NK-92 (cell line): ENCODE measurements around the gene PLAAT3.
"Not testable (repeated sequence)": the region's sequence is repeated elsewhere in the genome, so short reads cannot be mapped to it uniquely, and the experiment has no call there.

Experiments
- DNase-seq: peaks from one replicate; lab custom pipeline; 2025; ENCODE audit not compliant: unreplicated experiment; lab: John Stamatoyannopoulos, UW

Gene PLAAT3

GRCh38 chr11:63569570-63569969 is 44.7 kb downstream of the PLAAT3 start:
- no peak for DNase-seq

DNA sequence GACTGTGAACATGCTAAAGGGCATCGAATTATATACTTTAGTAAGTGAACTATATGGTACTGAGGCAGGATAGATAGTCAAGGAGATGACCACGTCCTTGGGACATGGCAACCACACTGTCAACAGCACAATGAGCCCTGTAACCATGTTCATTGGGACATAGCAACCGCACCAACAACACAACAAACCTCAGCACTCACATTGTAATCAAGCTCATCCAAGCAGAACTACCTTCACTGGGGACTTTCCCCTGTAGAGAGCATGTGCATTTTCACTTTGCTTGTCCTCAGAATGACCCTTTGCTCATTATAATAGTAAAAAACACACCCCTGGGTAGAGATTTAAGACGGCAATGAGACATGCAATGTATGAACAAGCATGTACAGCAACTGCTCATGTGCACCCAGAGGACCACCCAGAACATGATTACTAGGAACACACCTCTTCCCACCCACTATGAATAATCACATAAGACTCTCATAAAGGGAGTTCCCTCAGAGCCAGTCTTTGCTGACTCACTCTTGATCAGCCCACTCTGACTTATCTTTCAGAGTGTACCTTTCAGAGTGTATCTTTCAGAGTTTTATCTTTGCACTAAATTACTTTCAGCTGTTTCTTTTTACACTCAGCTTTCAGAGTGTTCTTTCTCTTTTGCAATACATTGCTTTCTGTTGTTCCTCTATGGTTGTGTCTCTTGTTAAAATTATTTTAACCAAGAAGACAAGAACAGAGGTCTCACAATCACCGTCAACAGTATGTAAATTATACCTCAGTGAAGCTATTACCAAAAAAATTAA is 47.0 kb downstream of the PLAAT3 start:
- no peak for DNase-seq

GRCh38 chr11:63564784-63565350 is 49.4 kb downstream of the PLAAT3 start:
- no peak for DNase-seq

GRCh38 chr11:63564056-63564774 is 50.0 kb downstream of the PLAAT3 start:
- no peak for DNase-seq

- DNase-seq = no peak
Measured at GRCh38 chr11:63563201-63564055, 50.8 kb downstream of the PLAAT3 start, which contains the start of gene PLAAT2. PLAAT2 (minus strand) TSS chr11:63563379; CDS start chr11:63563324, 55 bp downstream.

- no peak for DNase-seq
Measured at GRCh38 chr11:63560506-63561180, 53.6 kb downstream of the PLAAT3 start.

DNA sequence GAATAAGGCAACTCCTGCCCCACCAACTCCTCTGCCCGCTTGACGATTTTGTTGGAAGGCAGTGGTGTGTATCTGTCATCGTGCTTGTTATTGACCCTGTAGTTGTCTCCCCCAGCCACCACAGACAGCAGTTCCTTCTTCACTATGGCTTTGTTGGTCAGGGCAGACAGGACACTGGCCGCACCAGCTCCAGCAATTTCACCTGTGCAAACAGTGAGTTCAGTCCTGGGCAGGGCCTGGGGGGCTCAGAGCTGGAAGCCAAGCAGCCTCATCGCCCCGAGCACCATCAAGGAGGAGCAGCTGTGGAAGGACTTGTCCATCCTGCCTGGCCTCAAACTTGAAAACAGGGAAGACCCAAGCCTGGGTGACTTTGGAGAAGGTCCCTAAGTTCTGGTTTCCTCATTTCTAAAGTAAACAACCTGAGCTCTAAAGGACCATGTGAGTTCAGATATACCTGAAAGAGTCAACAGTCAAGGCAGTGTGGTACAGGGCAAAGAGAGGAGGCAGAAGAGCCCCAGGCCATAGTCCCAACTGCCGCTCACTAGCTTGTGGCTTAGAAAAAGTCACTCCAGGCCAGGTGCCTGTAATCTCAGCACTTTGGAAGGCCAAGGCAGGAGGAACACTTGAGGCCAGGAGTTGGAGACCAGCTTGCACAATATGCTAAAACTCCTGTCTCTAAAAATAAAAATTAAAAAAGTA is 55.6 kb downstream of the PLAAT3 start:
- no peak for DNase-seq

DNA sequence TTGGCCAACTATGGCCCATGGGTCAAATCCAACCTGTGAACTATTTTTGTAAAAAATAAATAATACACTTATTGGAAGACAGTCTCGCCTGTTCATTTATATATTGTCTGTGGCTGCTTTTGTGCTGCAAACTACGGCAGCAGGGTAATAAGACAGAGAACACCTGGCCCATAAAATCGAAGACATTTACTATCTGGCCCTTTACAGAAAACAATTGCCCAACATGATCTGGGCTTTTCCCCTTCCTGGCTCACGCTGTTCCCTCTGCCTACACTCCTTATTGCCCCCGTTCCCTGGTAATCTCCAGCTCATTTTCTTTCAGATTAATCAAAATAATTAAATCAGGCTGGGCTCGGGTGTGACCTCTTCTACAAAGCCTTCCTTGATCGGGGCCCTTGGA is 56.7 kb downstream of the PLAAT3 start:
- no peak for DNase-seq

DNA sequence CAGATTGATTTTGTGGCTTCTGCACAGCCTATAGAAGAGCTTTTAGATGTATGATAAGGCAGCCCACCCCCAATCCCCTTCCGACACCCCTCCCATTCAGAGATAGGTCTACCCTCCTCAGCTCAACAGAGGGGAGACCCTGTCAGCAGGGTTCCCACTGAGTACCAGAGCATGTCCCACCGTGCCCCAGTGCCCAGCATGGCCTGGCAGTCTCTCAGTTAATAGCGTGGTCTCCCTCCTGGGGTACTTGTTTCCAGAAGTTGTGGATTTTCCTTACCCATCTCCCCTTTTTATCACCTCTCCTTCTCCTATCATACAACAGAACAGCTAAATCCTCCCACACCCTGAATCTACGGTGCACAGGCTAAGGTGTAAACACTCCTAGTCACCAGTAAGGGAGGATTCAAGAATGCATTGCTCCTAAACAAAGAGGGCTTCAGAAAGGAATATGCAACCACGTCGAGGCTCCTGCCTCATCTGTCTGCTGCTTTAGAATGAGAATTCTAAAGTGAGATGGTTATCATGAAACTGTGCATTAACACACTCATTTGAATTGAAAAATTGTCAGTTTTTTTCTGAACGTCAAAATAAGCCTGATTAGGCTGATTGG is 57.7 kb downstream of the PLAAT3 start:
- no peak for DNase-seq

DNA sequence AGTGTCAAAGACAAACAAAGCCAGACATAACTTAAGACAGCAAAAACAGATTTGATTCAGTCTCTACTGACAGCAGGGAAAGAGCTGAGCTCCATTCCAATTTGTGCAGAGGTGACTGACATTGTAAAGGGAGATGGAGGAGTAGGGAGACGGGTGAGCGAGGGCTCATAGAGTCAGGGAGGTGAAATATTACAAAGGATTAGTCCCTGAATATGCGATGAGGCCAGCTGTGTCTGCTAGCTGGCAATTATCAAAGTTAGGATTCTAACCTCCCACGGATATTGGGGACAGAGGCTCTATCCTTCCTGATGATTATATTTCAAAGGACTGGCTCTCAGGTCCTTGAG is 59.4 kb downstream of the PLAAT3 start:
- no peak for DNase-seq

GRCh38 chr11:63553759-63554158 is 60.5 kb downstream of the PLAAT3 start:
- no peak for DNase-seq

DNA sequence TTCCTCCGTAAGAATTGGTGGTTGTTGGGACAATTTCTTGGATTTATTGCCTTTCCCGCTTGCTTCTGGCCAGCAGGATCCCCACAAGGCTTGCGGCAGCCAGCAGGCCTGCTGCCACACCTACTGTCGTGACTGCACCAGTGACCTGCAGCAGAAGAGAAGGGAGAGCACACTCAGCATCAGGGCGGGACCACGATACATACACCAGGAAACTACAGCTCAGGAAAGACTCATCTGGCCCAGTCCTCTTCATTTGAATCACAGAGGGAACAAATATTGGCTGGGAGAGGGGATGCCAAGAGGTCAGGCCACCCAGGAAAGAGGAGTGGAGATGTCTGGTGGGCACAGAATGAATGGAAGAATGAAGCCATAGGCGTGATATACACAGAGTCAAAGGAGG is 61.3 kb downstream of the PLAAT3 start:
- DNase-seq = no peak

GRCh38 chr11:63551889-63552266 is 62.4 kb downstream of the PLAAT3 start:
- DNase-seq = no peak

- DNase-seq = no peak
Measured at GRCh38 chr11:63551091-63551888, 62.9 kb downstream of the PLAAT3 start.

GRCh38 chr11:63550156-63550700 is 64.0 kb downstream of the PLAAT3 start:
- DNase-seq = not testable (repeated sequence)

DNA sequence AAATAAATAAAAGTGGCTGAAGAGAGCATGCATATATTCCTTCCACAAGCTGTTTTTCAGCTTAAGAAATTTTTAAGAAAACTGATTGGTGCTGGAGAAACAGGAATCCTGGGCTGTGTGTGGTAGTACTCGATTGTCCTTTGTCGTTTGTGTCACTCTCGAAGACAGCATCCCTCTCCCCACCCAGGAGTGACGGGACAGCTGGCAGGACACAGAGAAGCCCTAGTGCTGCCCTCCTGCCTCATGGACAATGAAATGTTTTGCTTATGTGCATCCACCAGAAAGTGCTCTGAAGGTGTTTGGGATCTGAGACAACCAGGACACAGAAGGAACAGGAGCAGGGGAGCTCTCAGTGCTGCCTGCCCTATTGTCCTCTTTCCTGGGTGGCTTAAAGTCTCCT is 64.8 kb downstream of the PLAAT3 start:
- no peak for DNase-seq

DNA sequence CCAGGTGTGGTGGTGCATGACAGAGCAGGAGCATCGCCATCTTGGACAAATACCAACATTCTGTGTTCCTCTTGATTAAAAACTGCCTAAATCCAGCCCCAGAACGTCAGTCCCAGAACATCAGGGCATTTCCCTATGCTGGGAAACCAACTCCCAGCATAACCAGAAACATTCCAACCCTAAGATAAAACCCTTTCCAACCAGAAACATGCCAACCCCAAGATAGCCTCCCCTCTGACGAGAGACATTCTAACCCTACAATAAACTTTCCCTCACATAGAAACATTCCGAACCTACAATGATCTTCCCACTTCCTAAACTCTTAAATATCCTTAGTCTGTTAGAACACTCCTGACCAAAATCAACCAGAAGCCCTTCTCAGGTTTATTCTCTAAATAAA is 66.1 kb downstream of the PLAAT3 start:
- DNase-seq = no peak

DNA sequence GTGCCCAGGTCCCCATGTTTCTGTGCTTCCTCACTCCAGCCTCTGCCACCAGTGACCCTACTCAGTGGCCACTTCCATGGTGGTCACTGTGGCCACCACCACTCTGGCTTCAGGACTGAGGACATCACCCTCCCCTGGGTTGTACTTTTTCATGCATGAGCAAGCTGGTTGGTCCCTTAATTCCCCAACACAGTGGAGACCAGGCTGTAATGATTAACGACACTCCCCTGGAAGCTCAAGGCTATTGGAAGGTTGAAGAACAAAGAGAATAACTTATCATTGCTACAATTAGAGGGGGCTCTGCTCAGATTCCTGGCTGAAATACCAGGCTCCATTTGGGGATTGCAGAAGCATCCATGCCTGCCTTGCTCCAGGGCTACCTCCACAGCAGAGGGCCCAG is 67.2 kb downstream of the PLAAT3 start:
- no peak for DNase-seq

DNA sequence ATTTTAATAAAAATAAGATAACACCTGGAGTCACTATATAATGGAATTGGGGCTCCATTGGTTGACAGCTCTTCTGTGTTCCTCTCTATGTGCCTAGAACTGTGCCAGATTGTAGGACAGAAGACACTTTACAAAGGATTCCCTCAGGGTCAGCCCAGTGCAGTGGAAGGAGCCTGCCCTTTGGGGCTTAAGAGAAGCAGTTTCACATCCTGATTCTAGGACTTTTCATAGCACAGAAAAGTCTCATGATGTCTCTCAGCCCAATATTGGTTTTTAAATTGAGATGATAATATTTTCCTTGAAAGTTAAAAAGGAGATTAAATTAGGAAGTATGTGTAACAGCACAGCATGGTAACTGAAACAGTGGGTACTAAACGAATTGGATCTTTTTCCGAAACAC is 70.5 kb downstream of the PLAAT3 start:
- DNase-seq = no peak
